Brain microvascular endothelial cell (primary cell): Measurements from ENCODE around the gene CROCC2.

Experiments
- DNase-seq: peaks from one replicate; pipeline ENCODE4 v3.0.0-alpha.2; 2020
- H3K27ac ChIP-seq: fragments of 250-450 bp; sonication (Bioruptor Pico); 2 replicates; pipeline ENCODE4 v1.5.1; 2020; ENCODE audit warnings: mild to moderate bottlenecking, moderate library complexity
- H3K27me3 ChIP-seq: fragments of 250-450 bp; sonication (Bioruptor Pico); replicated peaks from 2 replicates; pipeline ENCODE4 v1.5.1; 2020; ENCODE audit warnings: mild to moderate bottlenecking
- H3K36me3 ChIP-seq: fragments of 250-450 bp; sonication (Bioruptor Pico); replicated peaks from 2 replicates; pipeline ENCODE4 v1.5.1; 2020; ENCODE audit warnings: mild to moderate bottlenecking
- H3K4me3 ChIP-seq: 2 replicates; pipeline ENCODE4 v1.5.1; 2011; ENCODE audit warnings: low read depth, mild to moderate bottlenecking, control low read depth, low read length, moderate library complexity
- in situ Hi-C: cut with HindIII; loops from 2 replicates; pipeline ENCODE4 v1.10.0; 2017; ENCODE audit warnings: low sequenced_read_pairs, low pct_ligation_motif_present
- TF ChIP-seq, protein P1 (sequence below): IDR thresholded peaks from 2 replicates; pipeline ENCODE4 v1.5.1; 2011; ENCODE audit warnings: low read depth, mild to moderate bottlenecking, moderate library complexity, low read length, control low read depth, inconsistent platforms; ENCODE audit errors: missing control alignments

The CROCC2 gene

DNA sequence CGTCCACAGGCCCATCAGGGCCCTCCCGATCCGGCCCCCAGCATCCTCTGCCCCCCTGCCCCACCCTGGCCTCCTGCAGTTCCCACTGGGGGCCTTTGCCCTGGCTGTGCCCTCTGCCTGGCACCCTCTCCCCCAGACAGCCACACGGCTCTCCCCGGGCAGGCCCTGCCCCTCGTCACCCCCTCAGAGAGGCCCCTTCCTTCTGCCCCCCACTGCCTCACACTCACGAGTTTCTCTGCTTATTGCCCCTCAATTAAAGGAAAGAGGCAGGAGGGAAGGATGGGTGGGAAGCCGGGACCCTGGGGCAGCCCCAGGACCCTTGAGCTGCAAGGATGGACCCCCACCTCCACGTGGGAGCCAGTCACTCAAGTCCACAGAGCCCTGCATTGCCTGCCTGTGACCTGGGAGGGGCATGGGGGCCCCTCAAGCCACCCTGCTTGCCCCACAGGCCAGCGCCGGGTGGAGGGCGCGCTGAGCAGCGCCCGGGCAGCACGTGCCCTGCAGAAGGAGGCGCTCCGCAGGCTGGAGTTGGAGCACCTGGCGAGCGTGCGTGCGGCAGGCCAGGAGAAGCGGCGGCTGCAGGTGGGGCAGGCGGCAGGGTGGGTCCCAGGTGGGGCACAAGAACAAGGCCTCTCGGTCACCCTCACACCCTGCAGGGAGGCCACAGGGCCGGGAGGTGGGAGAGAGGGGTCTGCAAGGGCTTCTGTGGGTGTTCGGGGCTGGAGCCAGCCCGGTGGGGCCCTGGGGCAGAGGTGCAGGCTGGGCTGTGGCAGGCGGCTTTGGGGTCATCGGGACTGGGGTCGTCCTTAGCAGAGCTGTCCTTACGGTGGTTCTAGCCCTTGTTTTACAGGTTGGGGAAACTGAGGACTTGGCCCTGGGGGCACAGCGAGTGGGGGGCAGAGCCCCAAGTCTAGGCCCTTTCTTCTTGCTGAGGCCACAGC, 61.8 kb downstream of the CROCC2 start:
- Histone ChIP-seq H3K36me3 (no peaks in the 10 kb centered on the region), H3K27me3 (peaks cover 5% of the 10 kb centered on the region), H3K27ac (no peak overlapping the region), H3K4me3 (no peak overlapping the region)
- DNase-seq = no peak
- in situ Hi-C loops = no loop called here
- TF ChIP-seq, protein P1, sequence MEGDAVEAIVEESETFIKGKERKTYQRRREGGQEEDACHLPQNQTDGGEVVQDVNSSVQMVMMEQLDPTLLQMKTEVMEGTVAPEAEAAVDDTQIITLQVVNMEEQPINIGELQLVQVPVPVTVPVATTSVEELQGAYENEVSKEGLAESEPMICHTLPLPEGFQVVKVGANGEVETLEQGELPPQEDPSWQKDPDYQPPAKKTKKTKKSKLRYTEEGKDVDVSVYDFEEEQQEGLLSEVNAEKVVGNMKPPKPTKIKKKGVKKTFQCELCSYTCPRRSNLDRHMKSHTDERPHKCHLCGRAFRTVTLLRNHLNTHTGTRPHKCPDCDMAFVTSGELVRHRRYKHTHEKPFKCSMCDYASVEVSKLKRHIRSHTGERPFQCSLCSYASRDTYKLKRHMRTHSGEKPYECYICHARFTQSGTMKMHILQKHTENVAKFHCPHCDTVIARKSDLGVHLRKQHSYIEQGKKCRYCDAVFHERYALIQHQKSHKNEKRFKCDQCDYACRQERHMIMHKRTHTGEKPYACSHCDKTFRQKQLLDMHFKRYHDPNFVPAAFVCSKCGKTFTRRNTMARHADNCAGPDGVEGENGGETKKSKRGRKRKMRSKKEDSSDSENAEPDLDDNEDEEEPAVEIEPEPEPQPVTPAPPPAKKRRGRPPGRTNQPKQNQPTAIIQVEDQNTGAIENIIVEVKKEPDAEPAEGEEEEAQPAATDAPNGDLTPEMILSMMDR = no peak

DNA sequence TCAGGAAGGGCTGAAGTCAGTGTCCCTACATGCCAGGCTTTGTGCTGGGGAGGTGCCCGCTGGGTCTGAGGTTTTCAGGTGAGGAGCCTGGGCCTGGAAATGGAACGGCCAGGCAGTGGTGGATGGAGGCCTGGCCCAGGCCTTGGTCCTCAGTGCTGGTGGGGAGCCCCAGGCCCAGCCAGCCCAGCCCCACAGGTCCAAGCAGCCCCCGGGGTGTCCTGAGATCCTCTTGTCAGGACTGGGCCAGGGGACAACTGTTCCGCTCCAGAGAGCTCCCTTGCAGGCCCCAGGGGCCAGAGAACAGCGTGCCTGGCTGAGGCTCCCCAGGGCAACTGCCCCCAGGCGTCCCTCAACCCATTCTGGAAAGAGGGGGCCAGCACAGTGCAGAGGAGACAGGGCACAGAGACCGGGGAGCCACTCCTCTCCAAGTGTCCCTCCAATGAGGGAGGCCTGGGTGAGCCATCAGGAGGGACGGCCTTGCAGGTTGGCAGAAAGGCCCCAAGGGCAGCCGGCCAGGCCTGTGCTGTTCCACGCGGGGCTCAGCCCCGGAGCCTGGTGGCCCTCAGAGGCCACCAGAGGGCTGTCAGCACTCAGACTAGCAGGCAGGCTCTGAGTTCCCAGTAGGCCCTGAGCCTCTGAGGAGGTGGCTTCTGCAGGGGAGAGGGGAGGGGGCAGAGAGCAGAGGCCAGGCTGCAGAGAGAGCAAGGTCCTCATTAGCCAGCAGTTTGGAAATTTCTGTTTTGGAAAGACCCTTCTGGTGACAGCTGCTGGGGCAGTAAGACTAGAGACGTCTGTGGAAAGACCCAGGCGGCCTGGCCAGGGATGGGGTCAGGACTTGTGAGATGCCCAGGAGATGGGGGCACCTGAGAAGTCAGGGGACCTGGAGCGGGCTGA, 62.8 kb downstream of the CROCC2 start:
- DNase-seq = no peak
- Histone ChIP-seq H3K27ac (no peak overlapping the region), H3K27me3 (peaks cover 7% of the 10 kb centered on the region), H3K4me3 (no peak overlapping the region), H3K36me3 (no peaks in the 10 kb centered on the region)
- TF ChIP-seq, protein P1 = no peak
- in situ Hi-C loops = no loop called here

DNA sequence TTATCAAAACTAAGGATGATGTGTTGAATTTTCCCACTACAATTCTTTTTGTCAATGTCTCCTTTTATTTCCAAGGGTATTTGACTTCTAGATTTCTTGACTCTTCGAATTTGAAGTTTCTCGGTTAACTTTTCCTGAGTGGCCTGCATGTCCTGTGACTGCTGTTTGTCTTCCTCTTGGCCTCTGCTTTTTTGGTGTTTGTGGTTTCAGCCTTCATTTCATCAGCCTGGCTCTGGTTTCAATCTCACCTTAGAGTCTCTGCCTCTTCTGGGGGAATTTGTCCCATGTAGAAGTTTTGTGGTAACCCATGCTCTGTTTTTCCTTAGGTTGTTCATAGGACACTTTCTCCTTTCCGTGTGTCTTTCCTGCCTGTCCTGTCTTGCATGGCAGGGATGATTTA, 64.0 kb downstream of the CROCC2 start:
- in situ Hi-C loops = no loop called here
- TF ChIP-seq, protein P1 = no peak
- no peak overlapping the region for H3K4me3 ChIP-seq
- peaks cover 8% of the 10 kb centered on the region for H3K27me3 ChIP-seq
- H3K36me3 ChIP-seq = no peaks in the 10 kb centered on the region
- DNase-seq = no peak
- H3K27ac ChIP-seq = no peak overlapping the region

- H3K27me3 ChIP-seq = peaks cover 13% of the 10 kb centered on the region
- no peaks in the 10 kb centered on the region for H3K36me3 ChIP-seq
- no peak overlapping the region for H3K27ac ChIP-seq
- no peak overlapping the region for H3K4me3 ChIP-seq
- in situ Hi-C loops = no loop called here
- DNase-seq = no peak
- TF ChIP-seq, protein P1 = no peak
Measured at GRCh38 chr2:240970816-240971215, 64.7 kb downstream of the CROCC2 start.

GRCh38 chr2:240972201-240972600, 66.1 kb downstream of the CROCC2 start:
- Histone ChIP-seq H3K27ac (no peak overlapping the region), H3K4me3 (no peak overlapping the region), H3K36me3 (no peaks in the 10 kb centered on the region), H3K27me3 (peaks cover 14% of the 10 kb centered on the region)
- no peak for DNase-seq
- in situ Hi-C loops = no loop called here
- TF ChIP-seq, protein P1 = no peak
